Activated CD4-positive, alpha-beta T cell treated with anti-CD3 and anti-CD28 coated beads for 24 hours (primary cell): ENCODE results near the gene PRICKLE4.

Experiments
- DNase-seq, 2 donors: peaks; one replicate each; pipeline ENCODE4 v3.0.0-alpha.2; 2020; ENCODE audit warnings: low read depth in 2 of 2

The PRICKLE4 gene, protein sequence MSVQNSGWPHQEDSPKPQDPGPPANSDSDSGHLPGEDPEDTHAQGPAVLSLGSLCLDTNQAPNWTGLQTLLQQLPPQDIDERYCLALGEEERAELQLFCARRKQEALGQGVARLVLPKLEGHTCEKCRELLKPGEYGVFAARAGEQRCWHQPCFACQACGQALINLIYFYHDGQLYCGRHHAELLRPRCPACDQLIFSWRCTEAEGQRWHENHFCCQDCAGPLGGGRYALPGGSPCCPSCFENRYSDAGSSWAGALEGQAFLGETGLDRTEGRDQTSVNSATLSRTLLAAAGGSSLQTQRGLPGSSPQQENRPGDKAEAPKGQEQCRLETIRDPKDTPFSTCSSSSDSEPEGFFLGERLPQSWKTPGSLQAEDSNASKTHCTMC

DNA sequence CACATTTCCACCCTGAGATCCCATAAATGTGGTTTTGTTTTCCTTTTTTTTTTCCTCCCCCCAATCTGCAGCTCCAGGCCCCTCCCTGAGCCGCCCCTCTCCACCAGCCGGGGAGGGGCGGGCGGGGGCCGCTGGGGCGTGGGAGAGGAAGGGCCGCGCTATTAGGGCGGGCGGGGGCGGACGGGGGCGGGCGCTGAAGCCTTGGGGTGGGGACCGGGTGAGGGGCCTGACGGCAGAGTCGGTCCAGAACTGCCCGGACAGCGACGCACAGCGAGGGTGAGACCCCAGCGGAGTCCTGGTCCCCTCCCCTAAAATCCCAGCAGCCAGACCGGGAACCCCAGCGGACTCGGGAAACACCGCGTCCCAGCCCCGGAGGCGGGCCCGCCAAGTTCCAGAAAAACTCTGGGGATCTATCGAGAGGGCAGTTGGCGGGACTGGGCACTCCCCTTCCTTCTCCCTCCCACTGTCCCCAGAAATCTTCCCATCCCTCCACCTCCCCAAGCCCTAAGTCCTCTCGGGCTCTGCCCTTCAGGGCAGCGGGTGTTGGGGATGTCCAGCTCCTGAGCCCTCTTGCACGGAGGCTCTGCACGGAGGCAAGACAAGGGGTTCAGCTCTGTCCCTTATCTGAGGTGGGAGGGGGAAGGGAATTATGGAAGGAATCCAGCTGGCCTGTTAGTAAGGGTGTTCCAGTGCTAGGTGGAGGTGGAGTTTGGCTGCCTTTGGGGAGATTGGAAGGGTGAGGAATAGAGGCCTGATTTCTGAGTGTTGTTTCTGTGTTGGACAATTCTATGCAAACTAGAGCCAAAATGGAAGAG, at the start of gene PRICKLE4:
Gene PRICKLE4, plus strand, starts transcription at position 232 of the 815 bp plus-strand sequence. CDS start 2,692 bp downstream, outside the sequence.
- DNase-seq, result no peak

DNA sequence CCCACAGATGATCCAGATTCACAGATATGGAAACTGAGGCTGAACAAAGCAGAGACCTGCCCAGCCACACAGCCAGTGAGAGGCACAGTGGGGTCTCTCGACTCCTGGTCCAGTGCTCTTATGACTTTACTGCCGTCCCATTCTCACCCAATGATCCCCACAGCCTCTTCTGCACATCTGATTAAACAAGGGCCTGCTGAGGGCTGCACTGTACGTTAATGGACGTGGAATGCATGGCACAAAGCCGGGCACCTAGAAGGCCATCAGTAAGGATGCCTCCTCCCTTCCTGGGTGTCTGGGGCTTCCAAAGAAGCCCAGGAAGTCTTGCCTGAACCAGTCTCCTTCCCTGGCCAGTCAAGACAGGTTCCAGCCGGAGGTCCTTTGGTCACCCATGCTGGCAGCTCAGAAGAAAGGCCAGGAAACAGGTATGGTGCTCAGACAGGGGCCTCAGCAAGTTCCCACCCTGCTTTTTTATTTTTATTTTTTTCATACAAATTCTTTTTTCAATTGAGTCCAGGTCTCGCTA, 49.0 kb upstream of the PRICKLE4 start:
- DNase-seq, result no peak

DNA sequence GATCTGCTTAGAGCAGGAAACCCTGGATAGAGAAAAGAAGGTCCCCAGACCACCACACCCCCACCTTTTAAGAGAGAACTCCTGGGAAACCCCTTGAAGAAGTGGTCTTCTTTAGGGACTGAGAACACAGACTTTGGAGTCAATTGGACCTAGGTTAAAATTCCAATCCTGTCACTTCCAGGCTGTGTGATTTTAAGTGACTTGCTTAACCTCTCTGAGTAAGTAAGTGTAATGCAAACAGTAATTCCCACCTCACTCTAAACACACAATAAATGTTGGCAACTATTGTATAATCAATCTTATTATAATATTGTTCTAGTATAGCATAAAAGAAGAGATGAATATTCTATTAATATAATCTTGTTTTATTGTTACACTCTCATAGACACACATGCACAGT, 48.4 kb upstream of the PRICKLE4 start:
- no peak for DNase-seq

DNA sequence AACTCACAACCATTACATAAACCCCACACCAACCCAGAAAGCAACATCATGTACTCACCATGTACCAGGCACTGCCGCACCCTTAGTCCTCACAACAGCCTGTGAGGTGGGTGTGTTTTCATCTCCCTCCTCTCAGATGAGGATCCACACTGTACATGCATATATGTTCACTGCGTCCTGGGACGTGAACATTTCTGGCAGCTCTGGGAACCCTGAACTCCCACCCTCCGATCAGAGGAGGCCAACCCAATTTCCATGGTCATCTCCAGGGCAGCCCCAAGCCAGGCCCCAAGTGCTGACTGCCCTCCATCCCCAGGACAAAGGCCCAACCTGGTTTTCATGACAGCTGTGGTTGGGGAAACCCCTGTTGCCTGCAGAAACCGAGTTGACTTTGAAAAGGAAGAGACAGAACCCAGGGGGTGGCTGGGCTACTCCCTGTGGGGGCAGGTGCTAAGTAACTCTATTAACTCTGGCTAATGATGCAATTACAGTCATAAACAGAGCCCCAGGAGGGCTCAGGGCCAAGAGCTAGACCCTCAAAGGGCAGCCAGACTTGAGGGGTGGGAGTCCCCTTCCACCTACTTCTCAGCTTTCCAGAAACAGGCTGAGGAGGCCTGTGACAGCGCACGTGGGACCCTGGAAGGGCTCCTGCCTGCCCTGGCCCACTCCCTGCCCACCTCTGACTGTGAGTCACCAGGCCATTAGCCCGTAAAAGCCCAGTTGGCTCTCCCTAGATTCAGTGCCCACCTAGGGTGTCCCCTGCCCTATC, 47.8 kb upstream of the PRICKLE4 start:
- DNase-seq, result peak; percentile 19 to 28

DNA sequence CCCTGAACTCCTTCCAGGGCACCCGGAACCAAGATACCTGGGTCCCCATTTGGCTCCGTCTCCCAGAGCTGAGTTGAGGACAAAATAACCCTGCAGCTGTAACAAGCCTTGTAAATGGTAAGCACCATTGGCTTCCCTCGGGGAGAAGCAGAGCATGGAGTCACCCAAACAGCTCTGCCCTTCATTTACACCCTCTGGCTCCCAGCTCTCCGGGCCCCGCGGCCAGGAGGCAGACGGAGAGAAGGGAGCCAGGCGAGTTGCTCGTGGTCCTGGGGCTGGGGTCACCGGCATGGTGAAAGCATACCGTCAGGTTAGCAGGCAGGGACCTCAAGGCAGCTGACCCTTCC, 47.2 kb upstream of the PRICKLE4 start:
- no peak for DNase-seq

DNA sequence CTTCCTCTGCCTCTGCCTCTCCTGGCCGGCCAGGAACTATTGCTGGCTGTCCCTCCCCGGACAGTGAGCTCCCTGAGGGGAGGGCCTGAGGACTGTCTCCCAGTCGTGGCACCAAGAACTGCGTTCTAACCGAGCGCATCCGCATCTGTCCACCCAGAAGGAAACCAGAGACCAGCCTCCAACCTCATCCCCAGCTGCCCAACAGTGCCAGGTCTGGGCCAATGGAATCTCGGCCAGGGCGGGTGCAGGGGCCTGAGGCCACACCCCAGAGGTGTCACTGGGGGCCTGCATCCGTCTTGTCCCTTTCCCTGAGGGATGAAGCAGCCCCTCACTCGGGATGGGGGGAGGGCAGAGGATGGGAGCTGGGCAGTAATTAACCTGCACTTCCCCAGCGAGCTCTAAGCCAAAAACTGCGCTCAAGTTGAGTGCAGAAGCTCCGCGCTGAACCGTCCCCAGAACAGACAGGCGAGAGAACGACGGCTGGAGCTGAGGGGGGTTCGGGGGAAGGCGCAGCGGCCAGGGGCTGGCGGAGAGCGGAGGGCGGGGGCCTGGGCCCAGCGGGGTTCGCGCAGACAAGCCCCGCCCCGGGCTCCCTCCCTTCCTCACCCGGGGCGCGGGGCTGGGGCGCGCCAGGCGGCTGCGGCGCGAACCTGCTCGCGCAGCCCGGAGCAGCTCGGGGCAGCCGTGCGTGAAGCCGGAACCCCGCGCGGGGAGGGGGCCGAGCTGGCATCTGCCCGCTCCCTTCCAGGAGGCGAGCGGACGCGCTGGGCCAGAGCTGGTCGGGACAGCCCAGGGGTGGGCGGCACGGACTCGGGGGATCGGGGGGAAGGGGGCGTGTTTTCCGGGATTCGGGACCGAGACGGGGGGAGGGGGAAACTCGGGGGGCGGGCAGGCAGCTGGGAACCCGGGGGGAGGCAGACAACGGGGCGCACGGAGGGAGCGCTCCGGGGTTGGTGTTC, 46.6 kb upstream of the PRICKLE4 start:
- DNase-seq, result peak; percentile 23 to 38

DNA sequence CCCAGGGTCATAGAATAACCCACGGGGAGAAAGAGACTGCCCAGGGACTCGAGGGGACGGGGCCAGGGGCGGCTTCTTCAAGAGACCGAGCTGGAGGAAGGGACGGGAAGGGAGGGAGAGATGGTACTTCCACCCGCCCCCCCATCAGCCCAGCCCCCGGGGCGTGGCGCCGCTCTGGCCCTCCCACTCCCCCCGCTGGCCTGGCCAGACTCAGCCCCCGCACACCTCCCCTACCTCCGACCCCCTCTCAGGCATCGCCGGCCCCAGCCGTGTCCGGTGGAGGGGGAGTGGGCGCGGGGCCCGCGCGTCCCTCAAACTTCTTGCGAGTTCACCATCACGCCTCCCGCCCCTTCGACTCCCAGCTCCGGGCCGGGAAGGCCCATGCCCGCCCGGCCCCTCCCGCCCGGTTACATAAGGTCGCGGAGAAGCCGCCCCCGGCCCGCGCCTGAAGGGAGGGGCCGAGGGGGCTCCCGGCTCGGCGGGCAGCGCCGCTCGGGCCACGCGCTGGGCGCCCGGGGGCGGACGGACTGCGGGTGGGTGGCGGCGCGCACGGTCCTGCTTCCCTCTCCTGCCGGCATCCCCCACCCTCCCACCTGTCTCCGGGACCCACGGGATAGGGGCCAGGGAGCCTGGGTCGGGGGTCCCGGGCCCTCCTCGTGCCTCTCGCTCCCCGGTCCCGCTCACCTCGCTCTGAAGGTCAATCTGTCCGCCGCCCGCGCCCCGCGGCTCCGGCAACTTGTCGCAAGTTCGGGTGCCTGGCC, 45.7 kb upstream of the PRICKLE4 start:
- peak; percentile 37 to 47 for DNase-seq

DNA sequence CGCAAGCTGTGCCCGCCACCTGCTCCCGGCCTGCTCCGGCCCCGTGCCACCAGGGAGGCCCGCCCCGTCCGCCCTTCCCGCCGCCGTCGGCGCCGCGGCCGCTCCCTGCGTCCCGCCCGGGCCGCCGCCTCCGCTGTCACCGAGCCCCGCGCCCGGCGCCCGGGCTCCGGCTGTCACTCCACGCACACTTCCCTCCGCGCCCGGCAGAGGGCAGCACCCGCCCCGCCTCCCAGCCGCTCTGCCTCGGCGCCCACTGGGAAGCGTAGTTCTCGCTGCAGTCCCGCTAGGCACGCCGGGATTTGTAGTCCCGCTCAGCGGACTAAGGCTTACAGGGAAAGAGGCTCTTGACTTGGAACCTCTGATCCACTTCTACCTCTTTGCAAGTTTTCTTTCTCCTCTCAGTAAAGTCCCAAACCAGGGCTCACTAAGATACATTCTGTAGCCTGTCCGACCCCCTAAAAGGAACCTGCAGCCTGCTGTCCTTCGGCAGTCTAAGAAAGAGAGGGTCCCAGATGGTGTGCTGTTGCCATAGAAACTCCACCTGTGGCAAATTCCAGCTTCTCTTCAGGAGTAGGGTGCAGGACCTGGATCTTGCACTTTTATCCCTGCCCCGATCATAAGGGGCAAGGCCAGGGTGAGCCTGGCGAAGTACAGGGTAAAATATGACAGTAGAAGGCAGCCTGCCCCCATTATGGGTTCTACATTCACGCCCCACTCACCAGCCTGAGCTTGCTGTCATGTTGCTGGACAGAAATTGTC, 45.0 kb upstream of the PRICKLE4 start, which contains the start of gene TFEB:
Gene TFEB, minus strand, starts transcription at position 182 of the 759 bp plus-strand sequence. CDS start 44,395 bp downstream, outside the sequence.
- peak; percentile 88 for DNase-seq

DNA sequence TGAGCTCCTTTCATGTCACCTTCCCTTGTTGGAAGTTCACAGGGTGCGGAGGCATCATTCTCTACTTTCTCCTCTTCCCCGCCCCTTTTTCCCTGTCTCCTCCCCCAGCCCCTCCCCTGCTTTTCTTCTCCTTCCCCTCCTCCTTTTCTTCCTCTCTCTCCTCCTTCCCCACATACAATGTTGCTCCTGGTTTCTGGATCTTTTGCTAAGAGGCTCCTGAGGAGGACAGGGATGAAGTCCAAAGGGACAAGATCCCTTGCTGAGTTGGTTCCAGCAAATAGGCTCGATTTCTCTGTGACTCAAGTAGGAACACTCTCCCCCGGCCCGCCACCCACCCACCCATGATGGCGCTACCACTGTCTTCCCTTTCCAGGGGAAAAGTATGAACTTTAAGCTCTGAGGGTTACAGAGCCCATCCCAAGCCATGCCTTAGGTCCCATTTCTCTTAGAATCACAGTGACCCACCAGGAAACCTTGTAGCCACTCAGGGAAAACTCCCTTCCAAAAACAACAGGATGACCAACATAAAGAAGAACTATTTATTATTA, 44.3 kb upstream of the PRICKLE4 start:
- DNase-seq, result no peak

DNA sequence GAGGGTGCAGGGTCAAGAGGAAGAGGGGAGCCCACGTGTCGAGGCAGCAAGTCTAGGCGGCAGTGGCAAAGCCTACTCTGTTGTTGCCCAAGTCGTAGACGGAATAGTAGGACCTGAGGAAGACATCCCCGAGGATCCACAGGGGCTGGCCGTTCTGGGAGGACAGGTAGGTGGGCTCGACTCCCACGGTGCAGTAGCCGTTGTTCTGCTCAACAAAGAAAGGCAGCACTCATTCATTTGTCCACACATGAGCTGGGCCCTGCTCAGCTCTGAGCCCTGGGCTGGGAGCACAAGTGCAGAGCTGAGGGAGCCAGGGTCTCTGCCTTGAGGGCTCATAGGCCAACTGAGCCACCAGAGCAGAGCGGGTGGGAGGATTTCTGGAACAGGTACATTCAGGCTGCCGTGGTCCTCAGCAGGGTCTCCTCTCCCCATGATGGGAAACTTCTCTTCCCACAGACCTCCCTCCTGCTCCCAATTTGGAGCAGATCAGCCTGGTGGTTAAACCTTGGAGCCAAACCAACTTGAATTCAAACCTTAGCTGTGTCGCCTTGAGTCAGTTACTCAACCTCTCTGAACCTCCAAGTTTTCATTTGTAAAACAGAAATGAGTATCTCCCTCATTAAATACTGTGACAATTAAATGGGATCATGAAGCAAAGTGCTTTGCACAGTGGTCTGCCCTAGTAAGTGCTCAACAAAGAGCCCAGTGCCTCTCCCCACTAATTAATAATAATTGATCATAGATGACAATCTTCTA, 43.6 kb upstream of the PRICKLE4 start:
- no peak for DNase-seq

DNA sequence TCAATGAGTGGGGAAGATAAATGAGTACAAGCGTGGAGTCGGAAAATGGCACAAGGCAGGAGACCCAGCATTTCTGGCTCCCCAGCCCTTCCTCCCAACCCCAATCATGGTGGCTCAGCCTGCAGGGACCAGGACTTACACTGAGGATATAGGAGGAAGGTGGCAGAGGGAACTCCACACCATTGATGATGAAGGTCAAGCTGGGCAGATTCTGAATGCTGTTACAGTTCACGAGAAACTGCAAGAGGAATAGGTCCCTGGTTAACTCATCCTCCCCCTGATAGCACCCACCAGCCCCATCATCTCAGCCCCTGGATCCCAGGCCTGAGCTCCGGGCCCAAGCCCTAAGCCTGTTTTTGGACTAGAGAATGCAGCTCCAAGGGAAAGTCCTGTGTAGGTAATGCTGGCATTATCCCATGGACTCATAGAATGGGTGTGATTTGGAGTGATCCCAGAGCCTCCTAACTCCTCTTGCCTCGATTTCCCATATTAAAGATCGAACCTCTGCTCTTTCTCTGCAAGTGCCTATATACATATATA, 42.9 kb upstream of the PRICKLE4 start:
- DNase-seq, result no peak

DNA sequence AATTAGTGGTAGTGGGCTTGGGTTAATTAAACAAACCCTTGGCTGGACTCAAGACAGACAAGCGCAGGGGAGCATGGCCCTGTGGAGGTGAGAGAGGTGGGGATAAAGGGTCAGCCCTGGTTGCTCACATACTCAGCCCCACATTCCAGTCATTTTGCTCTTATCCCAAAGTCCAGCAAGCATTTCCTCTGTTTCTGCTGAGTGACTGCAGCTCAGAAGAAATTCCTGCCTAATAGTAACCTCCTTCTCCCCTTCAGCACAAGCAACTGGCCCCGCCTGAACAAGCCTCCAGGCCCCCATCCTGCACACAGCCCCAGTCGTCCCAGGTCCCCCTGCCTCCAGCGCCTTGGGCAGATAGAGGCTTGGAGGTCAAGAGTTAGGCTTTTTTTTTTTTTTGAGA, 41.5 kb upstream of the PRICKLE4 start:
- DNase-seq, result no peak

DNA sequence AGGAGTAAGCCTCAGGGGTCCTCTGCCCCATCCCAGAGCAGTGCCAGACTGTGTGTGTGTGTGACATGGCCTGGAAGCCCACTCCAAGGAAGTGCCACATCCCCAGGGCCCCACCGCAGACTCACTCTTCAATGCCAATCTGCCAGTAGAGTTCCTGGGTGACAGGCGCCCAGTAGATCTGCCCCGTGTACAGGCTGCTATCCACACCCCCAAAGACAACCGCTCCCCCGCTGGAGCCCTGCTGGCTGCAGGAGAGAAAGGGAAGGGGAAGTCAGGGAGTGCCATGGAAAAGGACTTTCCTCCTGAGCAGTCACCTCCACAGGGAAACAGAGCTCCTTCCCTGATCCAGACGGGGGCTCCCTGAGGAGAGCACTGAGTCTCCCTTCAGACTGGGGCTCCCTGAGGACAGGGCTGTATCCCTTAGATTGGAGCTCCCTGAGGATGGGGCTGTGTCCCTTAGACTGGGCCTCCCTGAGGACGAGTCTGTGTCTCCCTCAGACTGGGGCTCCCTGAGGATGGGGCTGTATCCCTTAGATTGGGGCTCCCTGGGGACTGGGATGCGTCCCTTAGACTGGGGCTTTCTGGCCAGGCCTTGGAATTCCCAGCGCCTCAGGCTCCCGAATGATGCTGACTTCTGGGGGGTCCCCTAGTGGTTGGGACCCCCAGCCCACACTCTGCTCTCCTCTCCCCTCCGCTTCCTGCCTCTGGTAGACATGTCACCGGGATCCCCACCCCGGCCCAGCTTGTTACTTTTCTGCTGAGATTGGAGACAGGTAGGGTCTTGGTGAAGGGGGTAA, 40.0 kb upstream of the PRICKLE4 start:
- no peak for DNase-seq

DNA sequence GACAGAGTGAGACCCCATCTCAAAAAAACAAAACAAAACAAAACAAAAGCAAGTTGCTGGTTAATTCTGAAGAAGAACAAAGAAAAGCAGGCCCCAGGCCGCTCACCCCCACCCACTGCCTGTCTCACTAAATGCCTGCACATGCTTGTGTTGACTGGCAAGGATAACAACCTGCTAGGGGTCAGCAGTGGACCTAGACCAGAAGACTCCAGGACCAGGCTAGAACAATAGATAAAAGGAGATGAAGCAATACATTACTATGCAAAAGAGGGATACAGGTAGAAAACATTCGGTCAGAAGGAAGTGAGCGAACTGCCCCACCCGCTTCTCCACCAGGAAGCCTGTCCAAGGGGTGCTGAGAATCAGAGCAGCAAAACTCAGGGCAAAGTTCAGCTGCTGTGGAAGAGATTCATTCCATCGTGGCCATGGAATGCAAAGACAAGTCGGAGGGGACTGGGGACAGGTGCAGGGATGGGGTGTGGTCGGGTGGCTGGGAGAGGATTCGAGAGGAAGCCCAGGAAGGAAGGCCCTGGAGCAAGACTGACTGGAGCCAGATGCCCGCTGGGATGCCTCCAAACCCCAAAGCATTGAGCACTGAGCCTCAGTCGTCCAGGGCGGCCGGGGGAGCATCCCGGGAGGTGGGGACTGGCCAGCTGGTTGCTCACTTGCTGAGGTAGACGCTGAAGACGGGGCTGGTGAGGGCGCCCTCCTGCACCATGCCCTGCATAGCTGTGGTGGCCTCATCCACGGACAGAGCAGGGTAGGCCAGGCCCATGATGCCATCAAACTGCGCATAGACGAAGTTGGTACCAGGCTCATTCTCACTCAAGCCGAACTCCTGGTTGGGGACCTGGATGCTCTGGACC, 38.7 kb upstream of the PRICKLE4 start:
- DNase-seq, result no peak

DNA sequence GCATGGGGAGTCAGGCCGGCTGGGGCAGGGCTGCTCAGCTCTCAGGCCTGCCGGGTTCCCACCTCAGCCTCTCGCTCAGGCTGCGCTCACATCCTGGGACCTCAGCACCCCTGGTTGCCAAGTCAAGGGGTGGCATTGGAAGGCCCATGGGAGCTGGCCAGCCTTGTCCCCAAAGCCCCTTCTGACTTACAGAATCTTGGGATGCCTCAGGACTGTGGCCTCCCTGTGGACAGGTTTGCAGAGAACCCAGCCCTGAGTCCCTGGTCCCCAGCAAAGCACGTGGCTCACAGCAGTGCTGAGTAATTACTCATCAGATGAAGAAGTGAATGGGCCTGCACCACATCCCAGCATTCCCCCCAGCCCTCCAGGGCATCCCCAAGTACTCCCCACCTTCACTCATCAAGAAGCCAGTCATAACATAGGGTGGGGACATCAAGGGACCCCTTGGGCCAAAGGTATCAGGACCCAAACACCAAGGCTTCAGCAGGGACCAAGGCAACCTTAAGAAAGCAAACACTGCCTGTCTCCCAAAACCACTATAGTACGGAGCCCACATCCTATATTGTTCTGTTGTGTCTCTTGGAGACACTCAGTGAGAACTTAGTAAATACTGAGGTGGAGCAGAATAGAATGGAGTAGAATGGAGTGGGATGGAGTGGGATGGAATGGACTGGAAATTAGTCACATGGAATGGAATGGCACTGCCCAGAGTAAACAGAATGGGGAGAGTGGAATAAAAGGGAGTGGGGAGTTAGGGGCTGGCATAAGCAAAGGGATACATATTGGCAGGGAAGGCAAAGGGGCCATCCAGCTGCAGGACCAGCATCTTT, 37.0 kb upstream of the PRICKLE4 start:
- no peak for DNase-seq
